ENCODE measurements around the gene KRTAP5-11. TPM values are rescaled to one million over a fixed set of nuclear protein-coding genes. Genes with fewer than 3 reads are reported as not detected.
A peak's percentile ranks its signal among the peaks of the same experiment; 100 is the strongest.
"Not testable (repeated sequence)": the region's sequence is repeated elsewhere in the genome, so short reads cannot be mapped to it uniquely, and the experiment has no call there.

The KRTAP5-11 gene
- total RNA-seq, 1 experiment from 2014 or later: not detected

DNA sequence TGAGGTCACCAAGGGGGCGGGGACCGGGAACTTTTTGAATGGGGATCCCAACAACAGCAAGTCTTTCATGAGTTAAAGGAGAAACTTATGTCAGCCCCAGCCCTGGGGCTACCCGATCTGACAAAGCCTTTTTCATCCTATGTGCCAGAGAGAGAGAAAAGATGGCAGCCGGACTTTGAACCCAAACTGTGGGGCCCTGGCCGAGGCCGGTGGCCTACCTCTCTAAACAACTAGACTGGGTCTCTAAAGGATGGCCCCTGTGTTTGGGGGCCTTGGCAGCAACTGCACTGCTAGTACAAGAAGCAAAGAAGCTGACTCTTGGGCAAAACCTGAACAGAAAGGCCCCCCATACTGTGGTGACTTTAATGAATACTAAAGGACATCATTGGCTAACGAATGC, 31.3 kb upstream of the KRTAP5-11 start:
- H3K36me3 Mint-ChIP-seq (ENCODE audit: insufficient read depth, unreplicated experiment); intact Hi-C loops (cut with micrococcal nuclease); DNase-seq (ENCODE audit: unreplicated experiment); H3K27ac Mint-ChIP-seq (ENCODE audit: low read depth, unreplicated experiment); CTCF ChIA-PET; H3K4me1 Mint-ChIP-seq (ENCODE audit: insufficient read depth, unreplicated experiment); BruUV-seq (replicated peaks); H3K9me3 Mint-ChIP-seq (ENCODE audit: unreplicated experiment); H3K4me3 Mint-ChIP-seq (ENCODE audit: unreplicated experiment); POLR2A ChIA-PET: not testable (repeated sequence)
- peaks cover 21% of the 10 kb centered on the region for H3K27me3 Mint-ChIP-seq (ENCODE audit: insufficient read depth, unreplicated experiment)

DNA sequence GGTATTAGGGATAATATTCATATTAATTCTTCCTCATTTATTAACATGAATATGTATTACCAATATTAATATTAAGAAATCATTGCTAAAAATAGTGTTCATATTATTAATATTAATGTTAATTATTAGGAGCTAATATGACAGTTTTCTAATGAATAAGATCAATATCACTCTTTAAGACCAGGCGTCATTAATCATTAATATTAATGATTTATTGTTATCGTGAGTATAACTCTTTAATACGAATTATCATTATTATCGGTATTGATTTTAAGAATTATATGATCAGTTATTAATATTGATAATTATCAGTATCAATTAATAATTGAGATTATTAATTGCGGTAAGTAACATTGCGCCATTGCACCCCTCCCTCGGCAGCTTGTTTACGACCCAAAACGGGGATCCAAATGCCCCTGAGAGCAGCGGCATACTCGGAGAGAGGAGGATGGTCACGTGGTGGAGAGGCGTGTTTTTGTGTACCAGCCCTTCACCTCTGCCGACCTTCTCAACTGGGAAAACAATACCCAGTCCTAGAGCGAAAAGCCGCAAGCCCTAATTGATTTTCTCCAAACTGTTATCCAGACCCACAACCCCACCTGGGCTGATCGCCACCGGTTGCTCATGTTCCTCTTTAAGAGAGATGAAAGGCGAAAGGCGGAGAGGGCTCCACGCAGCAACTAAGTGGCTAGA, 28.7 kb upstream of the KRTAP5-11 start:
- H3K9me3 Mint-ChIP-seq (ENCODE audit: unreplicated experiment); H3K4me1 Mint-ChIP-seq (ENCODE audit: insufficient read depth, unreplicated experiment); H3K4me3 Mint-ChIP-seq (ENCODE audit: unreplicated experiment); DNase-seq (ENCODE audit: unreplicated experiment); H3K27ac Mint-ChIP-seq (ENCODE audit: low read depth, unreplicated experiment); intact Hi-C loops (cut with micrococcal nuclease); CTCF ChIA-PET; H3K36me3 Mint-ChIP-seq (ENCODE audit: insufficient read depth, unreplicated experiment); BruUV-seq (replicated peaks); POLR2A ChIA-PET: not testable (repeated sequence)
- peaks cover 21% of the 10 kb centered on the region for H3K27me3 Mint-ChIP-seq (ENCODE audit: insufficient read depth, unreplicated experiment)

DNA sequence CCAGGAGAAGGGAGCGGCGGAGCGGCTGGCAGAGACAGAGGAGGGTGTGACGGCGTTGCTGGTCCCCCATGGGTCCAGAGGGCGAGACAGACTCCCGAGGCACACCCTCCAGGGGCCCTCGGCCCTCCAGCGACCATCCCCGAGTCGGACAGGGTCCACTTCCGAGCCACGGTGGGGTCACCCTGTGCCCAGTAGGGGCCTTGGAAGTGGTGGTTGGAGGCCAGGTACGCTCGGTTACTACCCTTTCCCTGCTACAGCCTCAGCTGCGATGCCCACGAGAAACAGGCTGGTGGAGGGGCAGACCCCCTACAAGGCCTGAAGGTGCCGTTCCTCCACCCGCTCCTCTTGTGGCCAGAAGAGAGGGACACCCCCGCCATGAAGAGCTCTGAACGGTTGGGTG, 25.6 kb upstream of the KRTAP5-11 start:
- intact Hi-C loops (cut with micrococcal nuclease); BruUV-seq (replicated peaks); DNase-seq (ENCODE audit: unreplicated experiment); H3K4me3 Mint-ChIP-seq (ENCODE audit: unreplicated experiment); H3K4me1 Mint-ChIP-seq (ENCODE audit: insufficient read depth, unreplicated experiment); H3K36me3 Mint-ChIP-seq (ENCODE audit: insufficient read depth, unreplicated experiment); H3K9me3 Mint-ChIP-seq (ENCODE audit: unreplicated experiment); H3K27ac Mint-ChIP-seq (ENCODE audit: low read depth, unreplicated experiment); CTCF ChIA-PET; H3K27me3 Mint-ChIP-seq (ENCODE audit: insufficient read depth, unreplicated experiment); POLR2A ChIA-PET: not testable (repeated sequence)

DNA sequence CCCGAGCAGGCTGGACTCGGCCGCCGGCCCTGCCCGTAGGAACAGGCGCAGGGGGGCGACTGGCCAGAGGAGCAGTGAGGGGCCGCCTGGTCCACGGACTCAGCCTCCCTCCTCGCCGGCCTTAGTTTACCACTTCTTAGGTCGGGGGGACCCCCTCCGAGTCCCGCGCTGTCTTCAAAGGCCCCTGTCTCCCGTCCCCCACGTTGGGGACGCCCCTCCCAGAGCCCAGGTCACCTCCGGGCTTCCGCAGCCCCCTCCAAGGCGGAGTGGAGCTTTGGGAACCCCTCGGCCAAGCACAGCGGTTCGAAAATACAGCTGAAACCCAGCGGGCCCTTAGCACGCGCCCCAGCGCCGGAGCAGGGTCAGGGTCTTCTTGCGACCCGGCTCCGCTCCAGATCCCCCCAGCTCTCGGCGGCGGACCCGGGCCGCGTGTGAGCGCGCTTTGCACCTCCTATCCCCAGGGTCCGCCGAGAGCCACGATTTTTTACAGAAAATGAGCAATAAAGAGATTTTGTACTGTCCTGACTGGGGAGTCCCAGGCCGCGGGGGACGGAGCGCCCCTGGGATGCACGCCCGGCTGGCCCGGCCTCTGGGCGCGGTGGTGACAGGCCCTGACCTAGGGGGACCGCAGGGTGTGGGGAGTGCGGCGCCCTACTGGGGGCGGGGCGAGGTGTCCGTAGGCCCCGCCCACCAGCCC, 25.0 kb upstream of the KRTAP5-11 start:
- H3K4me3 Mint-ChIP-seq (ENCODE audit: unreplicated experiment); H3K4me1 Mint-ChIP-seq (ENCODE audit: insufficient read depth, unreplicated experiment); H3K27ac Mint-ChIP-seq (ENCODE audit: low read depth, unreplicated experiment); H3K27me3 Mint-ChIP-seq (ENCODE audit: insufficient read depth, unreplicated experiment); CTCF ChIA-PET; H3K9me3 Mint-ChIP-seq (ENCODE audit: unreplicated experiment); intact Hi-C loops (cut with micrococcal nuclease); H3K36me3 Mint-ChIP-seq (ENCODE audit: insufficient read depth, unreplicated experiment); BruUV-seq (replicated peaks); POLR2A ChIA-PET; DNase-seq (ENCODE audit: unreplicated experiment): not testable (repeated sequence)

DNA sequence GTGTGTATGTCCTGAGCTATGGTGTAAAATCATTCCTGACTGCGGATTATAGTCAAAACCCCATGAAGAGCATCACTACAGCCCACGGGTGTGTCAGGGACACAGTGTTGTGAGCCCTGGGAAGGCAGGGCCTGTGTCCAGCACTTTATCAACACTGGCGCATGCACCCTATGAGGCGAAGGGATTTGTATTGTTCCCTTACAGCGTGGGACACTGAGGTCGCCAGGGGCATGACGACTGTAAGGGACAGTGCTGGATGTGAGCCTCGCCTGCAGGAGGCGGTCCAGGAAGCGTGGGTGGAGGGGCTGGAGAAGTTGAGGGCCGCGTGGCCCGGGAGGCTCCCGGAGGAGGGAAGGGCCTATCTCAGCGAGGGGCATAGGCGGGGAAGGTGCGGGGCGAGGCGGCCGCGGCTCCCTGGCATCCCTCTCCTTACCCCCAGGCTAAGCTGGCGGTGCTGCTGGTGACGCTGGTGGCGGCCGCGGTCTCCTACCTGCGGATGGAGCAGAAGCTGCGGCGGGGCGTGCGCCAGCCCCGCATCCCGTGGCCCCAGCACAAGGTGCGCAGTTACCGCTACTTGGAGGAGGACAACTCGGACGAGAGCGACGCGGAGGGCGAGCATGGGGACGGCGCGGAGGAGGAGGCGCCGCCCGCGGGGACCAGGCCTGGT, 24.3 kb upstream of the KRTAP5-11 start:
- H3K36me3 Mint-ChIP-seq (ENCODE audit: insufficient read depth, unreplicated experiment); CTCF ChIA-PET; DNase-seq (ENCODE audit: unreplicated experiment); POLR2A ChIA-PET; H3K4me1 Mint-ChIP-seq (ENCODE audit: insufficient read depth, unreplicated experiment); H3K4me3 Mint-ChIP-seq (ENCODE audit: unreplicated experiment); H3K27ac Mint-ChIP-seq (ENCODE audit: low read depth, unreplicated experiment); BruUV-seq (replicated peaks); intact Hi-C loops (cut with micrococcal nuclease); H3K9me3 Mint-ChIP-seq (ENCODE audit: unreplicated experiment); H3K27me3 Mint-ChIP-seq (ENCODE audit: insufficient read depth, unreplicated experiment): not testable (repeated sequence)

DNA sequence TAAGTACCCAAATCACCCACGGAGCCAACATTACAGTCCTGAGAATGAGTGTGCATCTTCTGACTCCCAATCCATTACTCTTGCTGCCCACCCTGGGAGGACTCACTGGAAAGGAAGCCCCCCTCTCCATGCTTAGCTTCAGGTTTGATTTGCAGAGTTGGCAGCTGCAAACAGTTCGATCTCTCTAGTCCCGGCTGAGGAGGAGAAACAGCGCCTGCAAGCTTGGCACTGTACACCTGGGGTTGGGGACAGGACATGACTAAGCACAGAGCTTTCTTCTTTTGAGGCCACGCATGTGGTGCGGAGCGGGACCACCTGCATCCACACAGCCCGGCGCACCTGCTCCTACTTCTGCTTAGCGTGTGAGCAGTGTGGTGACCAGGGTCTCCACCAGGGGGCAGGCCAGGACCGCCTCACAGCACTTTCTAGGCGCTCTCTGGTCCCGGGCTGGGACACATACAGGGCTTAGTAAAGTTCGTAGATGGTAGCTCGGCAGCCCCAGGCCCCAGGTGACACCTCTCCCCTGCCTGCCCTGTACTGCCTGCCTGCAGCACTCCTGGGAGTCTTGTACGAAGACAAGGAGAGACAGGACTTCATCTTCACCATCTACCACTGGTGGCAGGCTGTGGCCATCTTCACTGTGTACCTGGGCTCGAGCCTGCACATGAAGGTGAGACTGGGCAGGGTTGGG, 22.3 kb upstream of the KRTAP5-11 start:
- POLR2A ChIA-PET; BruUV-seq (replicated peaks); H3K27ac Mint-ChIP-seq (ENCODE audit: low read depth, unreplicated experiment); H3K4me1 Mint-ChIP-seq (ENCODE audit: insufficient read depth, unreplicated experiment); intact Hi-C loops (cut with micrococcal nuclease); H3K4me3 Mint-ChIP-seq (ENCODE audit: unreplicated experiment); DNase-seq (ENCODE audit: unreplicated experiment); H3K27me3 Mint-ChIP-seq (ENCODE audit: insufficient read depth, unreplicated experiment); H3K36me3 Mint-ChIP-seq (ENCODE audit: insufficient read depth, unreplicated experiment); H3K9me3 Mint-ChIP-seq (ENCODE audit: unreplicated experiment): not testable (repeated sequence)
- CTCF ChIA-PET: interaction anchor here (0.6 kb wide), 1 partner anchor 27 kb away, joined by 3 read pairs; no protein-coding TSS in a partner anchor
- TF ChIP-seq, protein P1, sequence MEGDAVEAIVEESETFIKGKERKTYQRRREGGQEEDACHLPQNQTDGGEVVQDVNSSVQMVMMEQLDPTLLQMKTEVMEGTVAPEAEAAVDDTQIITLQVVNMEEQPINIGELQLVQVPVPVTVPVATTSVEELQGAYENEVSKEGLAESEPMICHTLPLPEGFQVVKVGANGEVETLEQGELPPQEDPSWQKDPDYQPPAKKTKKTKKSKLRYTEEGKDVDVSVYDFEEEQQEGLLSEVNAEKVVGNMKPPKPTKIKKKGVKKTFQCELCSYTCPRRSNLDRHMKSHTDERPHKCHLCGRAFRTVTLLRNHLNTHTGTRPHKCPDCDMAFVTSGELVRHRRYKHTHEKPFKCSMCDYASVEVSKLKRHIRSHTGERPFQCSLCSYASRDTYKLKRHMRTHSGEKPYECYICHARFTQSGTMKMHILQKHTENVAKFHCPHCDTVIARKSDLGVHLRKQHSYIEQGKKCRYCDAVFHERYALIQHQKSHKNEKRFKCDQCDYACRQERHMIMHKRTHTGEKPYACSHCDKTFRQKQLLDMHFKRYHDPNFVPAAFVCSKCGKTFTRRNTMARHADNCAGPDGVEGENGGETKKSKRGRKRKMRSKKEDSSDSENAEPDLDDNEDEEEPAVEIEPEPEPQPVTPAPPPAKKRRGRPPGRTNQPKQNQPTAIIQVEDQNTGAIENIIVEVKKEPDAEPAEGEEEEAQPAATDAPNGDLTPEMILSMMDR (IDR thresholded peaks at IDR 0.05; ENCODE audit: unreplicated experiment): peak; percentile 31

DNA sequence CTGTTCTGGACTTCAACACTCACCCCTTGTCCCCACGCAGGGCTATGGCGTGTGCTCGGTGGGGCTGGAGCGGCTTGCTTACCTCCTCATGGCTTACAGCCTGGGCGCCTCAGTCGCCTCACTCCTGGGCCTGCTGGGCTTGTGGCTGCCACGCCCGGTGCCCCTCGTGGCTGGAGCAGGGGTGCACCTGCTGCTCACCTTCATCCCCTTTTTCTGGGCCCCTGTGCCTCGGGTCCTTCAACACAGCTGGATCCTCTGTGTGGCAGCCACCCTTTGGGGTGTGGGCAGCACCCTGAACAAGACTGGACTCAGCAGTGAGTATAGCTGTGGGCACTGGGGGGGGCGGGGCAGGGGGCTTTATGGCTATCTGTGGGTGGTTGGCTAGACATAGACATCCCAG, 20.5 kb upstream of the KRTAP5-11 start:
- H3K4me1 Mint-ChIP-seq (ENCODE audit: insufficient read depth, unreplicated experiment); CTCF ChIA-PET; POLR2A ChIA-PET; intact Hi-C loops (cut with micrococcal nuclease); H3K36me3 Mint-ChIP-seq (ENCODE audit: insufficient read depth, unreplicated experiment); H3K4me3 Mint-ChIP-seq (ENCODE audit: unreplicated experiment); H3K9me3 Mint-ChIP-seq (ENCODE audit: unreplicated experiment); BruUV-seq (replicated peaks); DNase-seq (ENCODE audit: unreplicated experiment); H3K27ac Mint-ChIP-seq (ENCODE audit: low read depth, unreplicated experiment): not testable (repeated sequence)
- peaks cover 26% of the 10 kb centered on the region for H3K27me3 Mint-ChIP-seq (ENCODE audit: insufficient read depth, unreplicated experiment)

DNA sequence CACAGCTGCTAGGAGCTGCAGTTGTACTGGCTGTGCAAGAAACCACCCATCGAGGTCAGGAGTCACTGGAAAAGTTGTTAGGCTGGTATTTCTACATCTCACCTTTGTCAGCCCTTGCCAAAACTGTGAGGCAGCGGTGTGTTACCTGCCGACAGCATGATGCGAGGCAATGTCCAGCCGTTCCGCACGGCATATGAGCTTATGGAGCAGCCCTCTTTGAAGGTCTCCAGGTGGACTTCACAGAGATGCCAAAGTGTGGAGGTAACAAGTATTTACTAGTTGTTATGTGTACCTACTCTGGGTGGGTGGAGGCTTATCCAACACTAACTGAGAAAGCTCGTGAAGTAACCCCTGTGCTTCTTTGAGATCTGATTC, 6.9 kb upstream of the KRTAP5-11 start:
- H3K36me3 Mint-ChIP-seq (ENCODE audit: insufficient read depth, unreplicated experiment); H3K27ac Mint-ChIP-seq (ENCODE audit: low read depth, unreplicated experiment); BruUV-seq (replicated peaks); POLR2A ChIA-PET; intact Hi-C loops (cut with micrococcal nuclease); H3K4me1 Mint-ChIP-seq (ENCODE audit: insufficient read depth, unreplicated experiment); H3K4me3 Mint-ChIP-seq (ENCODE audit: unreplicated experiment); DNase-seq (ENCODE audit: unreplicated experiment); H3K9me3 Mint-ChIP-seq (ENCODE audit: unreplicated experiment); CTCF ChIA-PET: not testable (repeated sequence)
- peaks cover 25% of the 10 kb centered on the region for H3K27me3 Mint-ChIP-seq (ENCODE audit: insufficient read depth, unreplicated experiment)

All from MCF 10A (cell line).